Caki2 (cell line): ENCODE data around the gene CCDC17. TPM values are rescaled to one million over a fixed set of nuclear protein-coding genes. Genes with fewer than 3 reads are reported as not detected.

Experiments used
- DNase-seq: peaks from one replicate; pipeline ENCODE4 v3.0.0-alpha.2; 2015; ENCODE audit warnings: low read depth
- in situ Hi-C: cut with HindIII; loops from 2 replicates; pipeline ENCODE4 v1.10.0; 2016; ENCODE audit warnings: low sequenced_read_pairs, low pct_unique_long_range_greater_than_20kb, mixed read lengths
- total RNA-seq: library from RNA; depleted of rRNA; stranded (reverse); fragments of >200 nt; shearing (Covaris generic); gene quantifications from 2 replicates; pipeline ENCODE4 v1.2.3, GENCODE V29; 2014; ENCODE audit warnings: low replicate concordance; rRNA removed

Gene CCDC17
- 0.10 TPM in 1 of 2 replicates, not detected in the other for total RNA-seq

DNA sequence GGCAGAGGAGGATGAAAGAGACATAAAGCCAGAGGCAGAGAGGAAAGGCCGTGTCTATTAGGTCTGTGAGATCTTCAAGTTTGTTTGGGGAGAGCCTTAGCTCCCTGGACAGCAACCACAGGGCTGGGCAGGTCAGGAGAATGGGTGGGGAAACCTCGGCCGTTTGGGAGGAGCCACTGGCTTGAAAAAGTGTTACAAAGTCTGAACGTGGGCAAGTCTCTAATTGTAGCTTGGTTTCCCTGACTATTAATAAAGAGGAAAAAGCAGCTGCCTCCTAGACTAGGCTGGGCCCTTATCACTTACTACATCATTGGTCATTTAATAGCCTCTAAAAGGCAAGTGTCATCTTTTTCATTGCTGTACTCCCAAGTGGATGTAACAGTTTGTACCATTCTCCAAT, at the start of gene CCDC17:
Gene CCDC17 (minus strand): TSS at position 83 of the 400 bp plus-strand sequence. CDS start 145 bp downstream, outside the sequence.
- DNase-seq: no peak
- in situ Hi-C loops: no loop called here

- in situ Hi-C loops: no loop called here
- DNase-seq: no peak
These were observed 46.2 kb upstream of the CCDC17 start for GRCh38 chr1:45669859-45670655.

DNA sequence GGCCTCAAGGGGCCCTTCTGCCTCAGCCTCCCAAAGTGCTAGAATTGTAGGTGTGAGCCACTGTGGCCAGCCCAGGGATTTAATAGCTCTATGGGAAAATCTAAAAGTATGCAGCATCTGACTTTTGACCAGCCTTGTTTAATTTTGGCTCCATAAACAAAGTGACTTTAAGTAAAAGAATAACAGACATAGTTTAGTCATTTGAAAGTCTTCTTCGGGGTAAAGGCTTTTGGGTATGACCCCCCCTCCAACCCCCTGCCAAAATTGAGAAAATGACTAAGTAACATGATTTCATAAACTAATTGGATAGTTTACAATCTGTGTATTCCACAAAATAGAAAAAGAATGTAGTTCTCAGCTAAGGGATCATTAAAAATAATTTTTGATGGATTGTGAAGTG, 45.5 kb upstream of the CCDC17 start:
- no peak for DNase-seq
- in situ Hi-C loops: no loop called here

DNA sequence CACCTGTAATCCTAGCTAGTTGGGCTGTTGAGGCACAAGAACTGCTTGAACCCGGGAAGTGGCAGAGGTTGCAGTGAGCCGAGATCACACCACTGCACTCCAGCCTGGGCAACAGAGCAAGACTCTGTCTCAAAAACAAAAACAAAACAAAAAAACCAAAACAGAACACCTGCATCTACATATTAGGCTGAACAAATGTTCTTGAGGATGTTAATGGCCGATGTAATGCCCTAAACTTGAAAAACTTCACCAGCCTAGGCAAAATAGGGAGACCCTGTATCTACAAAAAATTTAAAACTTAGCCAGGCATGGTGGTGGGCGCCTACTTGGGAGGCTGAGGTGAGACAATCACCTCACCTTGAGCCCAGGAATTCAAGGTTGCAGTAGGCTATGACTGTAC, 44.7 kb upstream of the CCDC17 start:
- in situ Hi-C loops: no loop called here
- no peak for DNase-seq

DNA sequence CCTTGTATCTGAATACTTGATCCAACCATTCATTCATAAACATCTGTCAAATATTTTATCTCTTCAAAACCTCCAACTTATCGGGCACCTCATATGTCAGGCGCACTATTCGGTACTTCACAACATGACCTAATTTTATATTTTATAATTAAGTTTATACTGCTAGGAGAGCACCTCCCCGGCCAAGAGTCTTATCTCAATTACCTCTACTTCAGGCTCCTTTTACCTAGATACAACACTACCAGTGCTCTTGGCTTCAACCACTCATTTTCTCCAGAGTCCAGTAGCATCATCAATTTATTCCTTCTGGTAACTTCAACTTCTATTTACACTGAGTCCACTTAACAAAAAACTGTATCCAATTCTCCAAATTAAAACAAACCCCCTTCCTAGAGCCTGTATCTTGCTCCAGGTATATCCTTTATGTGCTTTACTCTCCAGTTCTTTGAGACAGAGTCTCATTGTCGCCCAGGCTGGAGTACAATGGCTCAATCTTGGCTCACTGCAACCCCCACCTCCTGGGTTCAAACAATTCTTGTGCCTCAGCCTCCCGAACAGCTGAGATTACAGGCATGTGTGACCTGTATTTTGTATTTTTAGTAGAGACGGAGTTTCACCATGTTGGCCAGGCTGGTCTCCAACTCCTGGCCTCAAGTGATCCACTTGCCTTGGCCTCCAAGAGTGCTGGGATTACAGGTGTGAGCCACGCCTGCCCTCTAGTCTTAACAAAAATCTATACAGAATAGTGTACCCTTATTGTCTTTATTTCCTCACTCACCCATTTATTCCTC, 43.7 kb upstream of the CCDC17 start:
- in situ Hi-C loops: no loop called here
- DNase-seq: no peak

DNA sequence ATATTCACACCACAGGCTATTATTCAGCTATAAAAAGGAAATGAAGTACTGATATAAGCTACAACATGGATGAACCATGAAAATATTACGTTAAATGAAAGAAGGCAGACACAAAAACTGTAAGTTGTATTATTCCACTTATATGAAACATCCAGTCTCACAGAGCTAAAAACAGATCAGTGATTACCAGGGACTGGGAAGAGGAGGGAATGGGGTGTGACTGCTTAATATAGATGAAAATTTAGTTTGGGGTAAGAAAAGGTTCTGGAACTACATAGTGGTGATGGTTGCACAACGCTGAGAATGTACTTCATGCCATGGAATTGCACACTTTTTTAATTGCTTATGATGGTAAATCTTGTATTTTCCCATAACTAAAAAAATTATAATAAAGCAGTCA, 43.0 kb upstream of the CCDC17 start:
- in situ Hi-C loops: no loop called here

GRCh38 chr1:45660336-45660735, 36.5 kb upstream of the CCDC17 start:
- in situ Hi-C loops: no loop called here
- DNase-seq: no peak

More for the DNA sequence above, 43.0 kb upstream of the CCDC17 start:
- DNase-seq: no peak

DNA sequence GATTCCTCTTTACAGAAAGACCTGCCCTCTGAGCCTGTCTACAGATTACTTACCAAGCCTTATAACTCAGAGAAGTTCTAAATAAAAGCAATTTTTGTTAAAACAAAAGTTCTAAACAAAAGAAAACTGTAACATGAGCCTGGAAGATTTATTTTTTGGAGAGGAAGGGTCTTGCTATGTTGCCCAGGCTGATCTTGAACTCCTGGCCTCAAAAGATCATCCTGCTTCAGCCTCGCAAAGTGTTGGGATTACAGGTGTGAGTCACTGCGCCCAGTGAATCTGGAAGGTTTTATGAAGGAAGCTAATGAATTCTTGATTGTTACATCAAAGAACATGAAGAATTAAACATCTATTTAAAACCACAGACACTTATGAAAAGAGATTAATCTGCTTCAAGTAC, 35.4 kb upstream of the CCDC17 start:
- in situ Hi-C loops: no loop called here

DNA sequence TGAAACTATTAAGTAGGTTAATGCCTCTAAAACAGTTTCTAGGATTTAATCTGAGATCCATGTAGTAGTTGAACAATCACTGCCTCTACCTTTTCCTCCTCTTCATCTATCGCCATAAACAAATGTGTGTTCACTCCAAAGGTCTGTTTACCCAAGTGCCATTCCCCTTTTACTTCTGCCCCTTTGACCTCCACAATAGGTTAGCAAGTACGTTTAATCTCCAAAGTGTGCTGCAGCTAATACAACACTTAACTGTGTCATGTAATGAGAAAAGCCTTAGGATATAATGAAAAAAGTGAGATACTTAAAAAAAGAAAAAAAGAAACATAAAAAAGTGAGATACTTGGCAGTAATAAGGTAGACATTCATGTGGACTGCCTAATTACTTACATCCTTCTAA, 34.3 kb upstream of the CCDC17 start:
- DNase-seq: no peak
- in situ Hi-C loops: no loop called here

More for the DNA sequence above, 35.4 kb upstream of the CCDC17 start:
- DNase-seq: no peak

DNA sequence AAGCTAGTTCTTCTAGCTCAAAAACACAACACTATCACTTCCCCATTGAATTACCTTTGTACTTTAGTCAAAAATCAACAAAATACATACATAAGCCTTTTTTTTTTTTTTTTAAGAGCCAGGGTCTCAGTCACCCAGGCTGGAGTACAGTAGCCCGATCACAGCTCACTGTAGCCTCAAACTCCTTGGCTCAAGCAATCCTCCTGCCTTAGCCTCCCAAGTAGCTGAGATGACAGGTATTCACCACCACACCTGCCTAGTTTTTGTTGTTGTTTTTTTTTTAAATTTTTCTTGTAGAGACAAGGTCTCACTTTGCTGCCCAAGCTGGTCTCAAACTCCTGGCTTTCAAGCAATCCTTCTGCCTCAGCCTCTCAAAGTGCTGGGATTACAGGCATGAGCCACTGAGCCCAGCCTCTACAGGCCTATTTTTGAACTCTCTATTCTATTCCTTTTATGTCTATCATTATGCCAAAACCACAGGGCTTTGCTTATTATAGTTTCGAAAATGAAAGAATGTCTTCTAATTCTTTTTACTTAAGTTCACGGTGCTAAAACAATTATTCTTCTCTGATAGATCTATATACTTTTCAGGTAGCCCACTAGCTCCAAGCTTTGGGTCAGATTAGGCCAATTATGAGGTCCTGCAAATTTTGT, 32.8 kb upstream of the CCDC17 start:
- in situ Hi-C loops: no loop called here
- no peak for DNase-seq

GRCh38 chr1:45654540-45655280, 30.9 kb upstream of the CCDC17 start:
- in situ Hi-C loops: no loop called here
- DNase-seq: no peak

GRCh38 chr1:45647248-45648021, 23.6 kb upstream of the CCDC17 start:
- in situ Hi-C loops: no loop called here
- no peak for DNase-seq

DNA sequence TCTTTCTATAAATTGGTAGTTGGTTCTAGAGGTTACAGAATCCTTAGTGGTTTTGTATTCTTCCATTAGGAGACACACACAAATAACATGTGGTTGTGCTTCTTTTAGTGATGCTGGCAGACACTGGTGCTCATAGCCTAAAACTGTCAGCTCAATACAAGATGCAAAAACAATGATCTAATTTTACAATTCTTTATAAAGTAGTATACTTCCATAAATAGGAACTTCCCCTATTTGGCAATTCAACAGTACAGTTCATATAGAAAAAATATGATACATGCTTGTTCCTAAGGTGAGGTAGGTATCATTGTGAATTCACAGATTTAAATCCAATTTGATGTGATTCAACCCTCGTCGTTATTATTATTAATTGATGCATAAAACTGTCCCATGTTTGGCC, 20.8 kb upstream of the CCDC17 start:
- in situ Hi-C loops: no loop called here
- no peak for DNase-seq

DNA sequence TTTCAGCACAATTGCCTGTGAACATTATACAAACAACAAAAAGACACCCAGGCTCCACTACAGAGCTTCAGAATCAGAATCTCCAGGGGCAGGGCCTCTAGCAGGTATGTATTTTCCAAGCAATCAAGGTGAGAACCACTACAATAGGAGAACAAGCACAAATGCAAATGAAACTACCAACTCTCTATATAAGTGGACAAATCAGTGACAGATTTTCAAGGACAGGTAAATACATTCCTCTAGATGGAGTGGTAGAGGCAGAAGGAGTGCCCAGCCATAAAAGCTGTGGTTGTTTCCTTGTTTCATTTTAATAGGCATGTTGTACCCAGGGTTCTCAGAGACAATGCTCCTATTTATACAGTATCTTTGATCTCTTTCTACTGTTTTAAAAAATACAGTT, 20.1 kb upstream of the CCDC17 start:
- DNase-seq: peak; percentile 47
- in situ Hi-C loops: no loop called here

DNA sequence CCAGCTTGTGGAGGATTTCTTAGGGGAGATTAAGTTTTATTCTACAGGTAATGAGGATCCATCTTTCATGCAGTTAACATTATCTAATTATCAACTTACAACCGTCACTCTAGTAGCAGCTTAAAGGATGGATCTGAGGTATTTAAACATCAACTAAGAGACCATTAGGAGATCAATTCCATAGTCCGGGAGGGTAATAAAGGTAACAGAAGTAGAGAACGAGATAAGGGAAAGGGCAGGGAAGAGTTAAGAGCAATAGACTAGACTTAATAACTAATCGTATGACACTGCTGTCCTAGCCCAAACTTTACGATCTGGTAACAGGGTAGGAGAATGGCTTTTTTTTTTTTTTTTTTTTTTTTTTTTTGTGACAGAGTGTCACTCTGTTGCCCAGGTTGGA, 19.5 kb upstream of the CCDC17 start:
- in situ Hi-C loops: no loop called here

DNA sequence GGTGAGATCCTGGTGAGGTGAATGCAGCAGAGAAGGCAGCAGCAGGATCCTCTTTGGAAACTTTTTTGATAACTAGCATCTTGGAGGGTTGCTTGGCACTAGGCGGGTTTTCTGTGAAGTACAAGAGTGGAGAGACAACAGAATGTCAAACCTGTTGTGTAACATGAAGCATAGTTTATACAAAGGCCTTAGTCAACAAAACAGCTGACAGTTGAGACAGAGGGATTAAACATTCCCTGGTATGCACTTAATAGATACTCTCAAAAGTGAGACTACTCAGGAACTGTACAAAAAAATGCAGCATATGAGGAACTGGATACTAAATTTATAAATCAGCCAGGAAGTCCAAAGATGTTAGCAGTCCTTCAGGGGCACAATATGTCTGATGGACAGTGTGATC, 16.4 kb upstream of the CCDC17 start:
- in situ Hi-C loops: no loop called here
- DNase-seq: no peak

More for the DNA sequence above, 19.5 kb upstream of the CCDC17 start:
- no peak for DNase-seq

DNA sequence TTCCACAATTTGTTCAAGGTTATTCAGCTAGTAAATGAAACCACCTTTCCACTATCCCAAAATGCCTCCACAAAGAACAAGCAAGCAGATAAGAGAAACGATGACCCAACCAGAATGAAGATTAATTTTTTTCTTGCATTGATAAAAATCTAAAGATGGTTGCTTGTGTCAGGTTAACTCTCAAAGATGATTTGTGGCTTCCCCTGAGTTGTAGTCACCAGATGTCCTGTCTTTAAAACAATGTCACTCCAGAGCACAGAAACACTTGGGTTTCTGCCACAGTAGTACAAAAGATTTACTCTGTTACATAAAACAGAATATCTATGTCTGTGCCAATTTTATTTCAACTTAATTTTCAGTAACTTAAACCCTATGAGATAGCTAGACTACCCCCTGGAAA, 11.4 kb upstream of the CCDC17 start:
- DNase-seq: no peak
- in situ Hi-C loops: no loop called here

- in situ Hi-C loops: no loop called here
- DNase-seq: no peak
These were observed 6.6 kb upstream of the CCDC17 start for GRCh38 chr1:45630429-45630828.
